Mesothelial cell of epicardium (in vitro differentiated cells): ENCODE measurements around the gene BAD. TPM values are rescaled to one million over a fixed set of nuclear protein-coding genes. Genes with fewer than 3 reads are reported as not detected.
"Not testable (repeated sequence)": the region's sequence is repeated elsewhere in the genome, so short reads cannot be mapped to it uniquely, and the experiment has no call there.

Experiments
- DNase-seq, 2 experiments: peaks; one replicate each; pipeline ENCODE4 v3.0.0; 2021; ENCODE audit warnings: low spot score in 2 of 2; ENCODE audit not compliant: unreplicated experiment in 2 of 2
- H3K27ac Mint-ChIP-seq: 2 replicates; pipeline ENCODE4 v1.8.0; 2021; ENCODE audit warnings: mixed read lengths
- H3K27me3 Mint-ChIP-seq: 2 replicates; pipeline ENCODE4 v1.8.0; 2021; ENCODE audit warnings: low read depth, mixed read lengths
- H3K36me3 Mint-ChIP-seq: 2 replicates; pipeline ENCODE4 v1.8.0; 2021; ENCODE audit warnings: mixed read lengths
- H3K4me1 Mint-ChIP-seq: 2 replicates; pipeline ENCODE4 v1.8.0; 2021; ENCODE audit warnings: mixed read lengths
- H3K4me3 Mint-ChIP-seq: 2 replicates; pipeline ENCODE4 v1.8.0; 2021; ENCODE audit warnings: mild to moderate bottlenecking, moderate library complexity, mixed read lengths
- H3K9me3 Mint-ChIP-seq: 2 replicates; pipeline ENCODE4 v1.8.0; 2021; ENCODE audit warnings: mixed read lengths
- CTCF ChIP-seq: fragments of 200-600 bp; sonication (generic); IDR thresholded peaks from one replicate; pipeline ENCODE4 v1.5.0; 2021; ENCODE audit warnings: antibody characterized with exemption; ENCODE audit not compliant: unreplicated experiment
- total RNA-seq: library from RNA; stranded (reverse); gene quantifications from 3 replicates; pipeline ENCODE4 v1.2.1, GENCODE V29; 2021

BAD gene
- total RNA-seq, 1 donor from 2014 or later: 50.2 TPM

- Mint-ChIP-seq H3K27me3 (no peaks in the 10 kb centered on the region), H3K4me1 (peaks cover 2% of the 10 kb centered on the region), H3K9me3 (no peaks in the 10 kb centered on the region), H3K27ac (no peak overlapping the region), H3K36me3 (no peaks in the 10 kb centered on the region), H3K4me3 (no peak overlapping the region)
- no peak for DNase-seq
- TF ChIP-seq CTCF: no peak
Measured at GRCh38 chr11:64327375-64327774, 42.9 kb upstream of the BAD start.

- DNase-seq: no peak
- no peaks in the 10 kb centered on the region for H3K27me3 Mint-ChIP-seq
Measured at GRCh38 chr11:64324692-64325469, 40.4 kb upstream of the BAD start.

GRCh38 chr11:64323984-64324383, 39.5 kb upstream of the BAD start:
- not testable (repeated sequence) for H3K4me3 Mint-ChIP-seq, H3K36me3 Mint-ChIP-seq, H3K27me3 Mint-ChIP-seq, H3K9me3 Mint-ChIP-seq, DNase-seq
- Mint-ChIP-seq H3K4me1 (peaks cover 21% of the 10 kb centered on the region), H3K27ac (peak overlapping the region; percentile 50)

More at GRCh38 chr11:64324692-64325469, 40.4 kb upstream of the BAD start:
- Mint-ChIP-seq H3K27ac (peak overlapping the region; percentile 91), H3K9me3 (no peaks in the 10 kb centered on the region), H3K36me3 (peaks cover 8% of the 10 kb centered on the region), H3K4me1 (peaks cover 17% of the 10 kb centered on the region), H3K4me3 (no peak overlapping the region)
- no peak for TF ChIP-seq CTCF

- Mint-ChIP-seq H3K4me3 (no peak overlapping the region), H3K27me3 (no peaks in the 10 kb centered on the region), H3K36me3 (peaks cover 8% of the 10 kb centered on the region), H3K4me1 (peaks cover 23% of the 10 kb centered on the region), H3K9me3 (no peaks in the 10 kb centered on the region), H3K27ac (no peak overlapping the region)
- DNase-seq: no peak
- TF ChIP-seq CTCF: no peak
Measured at GRCh38 chr11:64323373-64323772, 38.9 kb upstream of the BAD start.

GRCh38 chr11:64322925-64323260, 38.4 kb upstream of the BAD start:
- Mint-ChIP-seq H3K4me1 (peaks cover 23% of the 10 kb centered on the region), H3K36me3 (peaks cover 8% of the 10 kb centered on the region), H3K4me3 (no peak overlapping the region), H3K27me3 (no peaks in the 10 kb centered on the region), H3K9me3 (no peaks in the 10 kb centered on the region), H3K27ac (peak overlapping the region; percentile 9)
- no peak for DNase-seq
- no peak for TF ChIP-seq CTCF

GRCh38 chr11:64321533-64321932, 37.1 kb upstream of the BAD start:
- H3K27ac Mint-ChIP-seq: peak overlapping the region; percentile 92
- no peaks in the 10 kb centered on the region for H3K9me3 Mint-ChIP-seq
- DNase-seq: no peak
- H3K4me3 Mint-ChIP-seq: no peak overlapping the region
- no peaks in the 10 kb centered on the region for H3K27me3 Mint-ChIP-seq
- peaks cover 8% of the 10 kb centered on the region for H3K36me3 Mint-ChIP-seq
- TF ChIP-seq CTCF: no peak
- H3K4me1 Mint-ChIP-seq: peaks cover 29% of the 10 kb centered on the region
